Stomach (tissue), 4 donors: ENCODE data around the gene TAF4.

Experiments used
- EP300 ChIP-seq: sonication (generic); formaldehyde crosslinking; IDR thresholded peaks from one replicate; pipeline ENCODE4 v1.6.1; 2017; ENCODE audit warnings: antibody characterized with exemption
- POLR2AphosphoS5 ChIP-seq, 3 donors: sonication (generic); formaldehyde crosslinking; IDR thresholded peaks; one replicate each; pipeline ENCODE4 v1.6.1; 2016; ENCODE audit warnings: antibody characterized with exemption in 3 of 3
- TF ChIP-seq, protein P1 (sequence below), 7 experiments: fragments of 450-650 bp in 4 of 7; fragments of 200-600 bp in 3 of 7; sonication (generic) in 3 of 7; IDR thresholded peaks; one replicate each; pipeline ENCODE4 v1.5.1; 2016 to 2019; ENCODE audit warnings: antibody characterized with exemption in 7 of 7, control low read depth in 2 of 7, mild to moderate bottlenecking in 1 of 7

DNA sequence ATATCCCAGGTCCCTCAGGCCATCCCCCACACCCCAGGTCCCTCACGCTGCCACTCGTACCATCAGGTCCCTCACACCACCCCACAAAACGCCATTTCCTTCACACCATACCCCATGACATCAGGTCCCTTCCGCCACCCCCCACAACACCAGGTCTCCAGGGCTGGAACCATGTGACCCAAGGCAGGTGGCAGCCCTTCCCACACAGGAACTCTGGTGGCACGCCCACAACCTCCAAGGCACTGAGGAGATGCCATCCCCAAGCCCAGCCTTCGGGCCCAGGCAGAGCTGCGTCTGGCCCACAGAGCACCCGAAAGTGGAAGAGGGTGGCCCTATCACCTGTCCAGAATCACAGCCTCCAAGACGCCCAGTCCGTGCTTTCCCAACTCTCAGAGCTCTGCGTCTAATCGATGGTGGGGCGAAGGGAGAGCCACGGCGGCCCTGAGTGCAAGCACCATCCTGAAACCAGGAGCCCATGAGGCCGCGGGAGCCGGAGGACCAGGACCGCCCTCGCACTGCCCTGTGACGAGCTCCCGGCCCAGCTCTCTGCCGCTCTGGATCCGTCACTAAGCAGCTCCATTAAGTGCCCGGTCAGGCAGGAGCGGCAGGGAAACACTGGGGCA is 12.7 kb downstream of the TAF4 start:
- TF ChIP-seq POLR2AphosphoS5 (IDR thresholded peaks at IDR 0.05) (no peak), EP300 (no peak)
- TF ChIP-seq, protein P1, sequence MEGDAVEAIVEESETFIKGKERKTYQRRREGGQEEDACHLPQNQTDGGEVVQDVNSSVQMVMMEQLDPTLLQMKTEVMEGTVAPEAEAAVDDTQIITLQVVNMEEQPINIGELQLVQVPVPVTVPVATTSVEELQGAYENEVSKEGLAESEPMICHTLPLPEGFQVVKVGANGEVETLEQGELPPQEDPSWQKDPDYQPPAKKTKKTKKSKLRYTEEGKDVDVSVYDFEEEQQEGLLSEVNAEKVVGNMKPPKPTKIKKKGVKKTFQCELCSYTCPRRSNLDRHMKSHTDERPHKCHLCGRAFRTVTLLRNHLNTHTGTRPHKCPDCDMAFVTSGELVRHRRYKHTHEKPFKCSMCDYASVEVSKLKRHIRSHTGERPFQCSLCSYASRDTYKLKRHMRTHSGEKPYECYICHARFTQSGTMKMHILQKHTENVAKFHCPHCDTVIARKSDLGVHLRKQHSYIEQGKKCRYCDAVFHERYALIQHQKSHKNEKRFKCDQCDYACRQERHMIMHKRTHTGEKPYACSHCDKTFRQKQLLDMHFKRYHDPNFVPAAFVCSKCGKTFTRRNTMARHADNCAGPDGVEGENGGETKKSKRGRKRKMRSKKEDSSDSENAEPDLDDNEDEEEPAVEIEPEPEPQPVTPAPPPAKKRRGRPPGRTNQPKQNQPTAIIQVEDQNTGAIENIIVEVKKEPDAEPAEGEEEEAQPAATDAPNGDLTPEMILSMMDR (IDR thresholded peaks at IDR 0.05), result no peak
